Measurements from ENCODE around the gene KLHL2.

The KLHL2 gene

GRCh38 chr4:165293061-165293460 lies 85.7 kb downstream of the KLHL2 start:
- DNase-seq = no peak

- no peak for DNase-seq
These were observed 86.7 kb downstream of the KLHL2 start for GRCh38 chr4:165293927-165294649.

- DNase-seq = no peak
These were observed 87.5 kb downstream of the KLHL2 start for GRCh38 chr4:165294907-165295306.

- no peak for DNase-seq
These were observed 90.3 kb downstream of the KLHL2 start for GRCh38 chr4:165297626-165298025.

- DNase-seq = no peak
These were observed 92.2 kb downstream of the KLHL2 start for GRCh38 chr4:165299399-165300060.

- peak; percentile 13 for DNase-seq
These were observed 94.5 kb downstream of the KLHL2 start for GRCh38 chr4:165301833-165302232.

- DNase-seq = no peak
These were observed 95.3 kb downstream of the KLHL2 start for GRCh38 chr4:165302658-165303057.

GRCh38 chr4:165308166-165308565 lies 100.8 kb downstream of the KLHL2 start:
- no peak for DNase-seq

GRCh38 chr4:165308606-165309005 lies 101.2 kb downstream of the KLHL2 start:
- peak; percentile 76 for DNase-seq

GRCh38 chr4:165309456-165309855 lies 102.1 kb downstream of the KLHL2 start:
- no peak for DNase-seq

GRCh38 chr4:165312506-165312905 lies 105.1 kb downstream of the KLHL2 start:
- DNase-seq = peak; percentile 35

GRCh38 chr4:165319030-165319429 lies 111.7 kb downstream of the KLHL2 start:
- no peak for DNase-seq

- no peak for DNase-seq
These were observed 112.1 kb downstream of the KLHL2 start for GRCh38 chr4:165319509-165319908.

- no peak for DNase-seq
These were observed 117.0 kb downstream of the KLHL2 start for GRCh38 chr4:165324236-165324917.

- no peak for DNase-seq
These were observed 117.5 kb downstream of the KLHL2 start for GRCh38 chr4:165324918-165325304.

- peak; percentile 83 for DNase-seq
These were observed 118.6 kb downstream of the KLHL2 start for GRCh38 chr4:165325732-165326512.

- no peak for DNase-seq
These were observed 119.5 kb downstream of the KLHL2 start for GRCh38 chr4:165326831-165327210.

- DNase-seq = peak; percentile 99
These were observed 120.1 kb downstream of the KLHL2 start, which contains the start of gene MSMO1 for GRCh38 chr4:165327211-165328100. TSS of gene MSMO1 (plus strand) at chr4:165327669. CDS start at chr4:165333371, 5,702 bp downstream.

GRCh38 chr4:165328101-165328425 lies 120.7 kb downstream of the KLHL2 start:
- no peak for DNase-seq

GRCh38 chr4:165328708-165329107 lies 121.3 kb downstream of the KLHL2 start:
- DNase-seq = no peak

- no peak for DNase-seq
These were observed 122.7 kb downstream of the KLHL2 start for GRCh38 chr4:165330071-165330470.

GRCh38 chr4:165330666-165331065 lies 123.3 kb downstream of the KLHL2 start:
- DNase-seq = no peak

Measured in fibroblast of skin of scalp (primary cell).